Purkinje cell (primary cell): Measurements from ENCODE around the gene CCDC180. TPM values are rescaled to one million over a fixed set of nuclear protein-coding genes. Genes with fewer than 3 reads are reported as not detected.

ENCODE experiments used
- polyA plus RNA-seq: library from polyadenylated mRNA; unstranded; fragments of >200 nt; fragmentation: Nextera tagmentation; gene quantifications from 2 replicates; pipeline ENCODE4 v1.2.1, GENCODE V29; 2014

The CCDC180 gene
- 2.2 and 3.3 TPM in 2 replicates for polyA plus RNA-seq

GRCh38 chr9:97307500-97308163 is at the start of gene CCDC180:
Gene CCDC180, plus strand, starts transcription at chr9:97307659. Its CDS starts 405 bp downstream, at chr9:97308064.

Other genes with a start within 250 kb of the CCDC180 start
- gene TDRD7, start 104.4 kb downstream of the CCDC180 start, polyA plus RNA-seq: 4.8 and 6.5 TPM in 2 replicates
- 8.3 and 15.1 TPM in 2 replicates for gene TMOD1, start 194.0 kb downstream of the CCDC180 start, polyA plus RNA-seq